Sciatic nerve (tissue), 2 donors: ENCODE results near the gene ADGRB2. TPM values are rescaled to one million over a fixed set of nuclear protein-coding genes. Genes with fewer than 3 reads are reported as not detected.

Source experiments
- ATAC-seq: fragments of 200-7000 bp; cut with Tn5 transposase; one replicate; pipeline ENCODE4 v1.9.1; 2020; ENCODE audit warnings: mild to moderate bottlenecking, moderate library complexity
- DNase-seq: peaks from one replicate; pipeline ENCODE4 v3.0.0-alpha.2; 2020; ENCODE audit warnings: low spot score
- intact Hi-C: fragments of 100-400 bp; cut with DNase I; formaldehyde crosslinking; loops from one replicate; pipeline ENCODE4 v1.14.2; 2022
- total RNA-seq: library from RNA; stranded (reverse); fragmentation: NEBNext Ultra II Directional; extraction: Animal tissue kit (Norgen Biotek cat#: 25700); gene quantifications from one replicate; pipeline ENCODE4 v1.2.1, GENCODE V29; 2021
- donor health status: DM: no; HTN: no; CAD: no.
- donor health status: DM: no; HTN: no; CAD: no.

Gene ADGRB2
- total RNA-seq, 1 donor from 2014 or later: 5.2 TPM

DNA sequence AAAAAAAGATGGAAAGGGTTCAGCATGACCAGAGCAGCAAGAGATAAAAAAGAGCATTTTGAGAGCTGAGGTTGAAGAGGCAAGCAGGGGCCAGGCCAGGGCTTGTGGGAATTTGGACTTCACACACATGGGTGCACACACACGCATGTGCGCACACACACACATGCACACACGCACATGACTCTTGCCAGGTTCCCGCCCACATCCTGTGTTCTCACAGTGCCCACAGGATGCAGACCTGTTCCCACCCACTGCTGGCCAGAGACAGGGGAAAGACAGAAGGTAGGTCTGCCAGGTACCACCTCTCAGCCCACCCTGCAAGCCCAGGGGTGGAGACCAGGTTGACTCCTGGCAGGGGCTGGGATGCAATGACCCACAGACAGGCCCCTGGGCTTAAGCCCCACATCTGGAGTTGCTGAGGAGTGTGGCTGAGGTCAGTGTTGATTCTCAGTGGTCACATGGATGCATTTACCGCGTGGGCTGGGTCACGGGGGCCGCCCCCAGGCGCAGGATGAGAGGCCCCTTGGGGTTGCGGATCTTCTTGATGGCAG, 64.7 kb downstream of the ADGRB2 start:
- no peak for ATAC-seq
- intact Hi-C loops: no loop called here
- DNase-seq: no peak

DNA sequence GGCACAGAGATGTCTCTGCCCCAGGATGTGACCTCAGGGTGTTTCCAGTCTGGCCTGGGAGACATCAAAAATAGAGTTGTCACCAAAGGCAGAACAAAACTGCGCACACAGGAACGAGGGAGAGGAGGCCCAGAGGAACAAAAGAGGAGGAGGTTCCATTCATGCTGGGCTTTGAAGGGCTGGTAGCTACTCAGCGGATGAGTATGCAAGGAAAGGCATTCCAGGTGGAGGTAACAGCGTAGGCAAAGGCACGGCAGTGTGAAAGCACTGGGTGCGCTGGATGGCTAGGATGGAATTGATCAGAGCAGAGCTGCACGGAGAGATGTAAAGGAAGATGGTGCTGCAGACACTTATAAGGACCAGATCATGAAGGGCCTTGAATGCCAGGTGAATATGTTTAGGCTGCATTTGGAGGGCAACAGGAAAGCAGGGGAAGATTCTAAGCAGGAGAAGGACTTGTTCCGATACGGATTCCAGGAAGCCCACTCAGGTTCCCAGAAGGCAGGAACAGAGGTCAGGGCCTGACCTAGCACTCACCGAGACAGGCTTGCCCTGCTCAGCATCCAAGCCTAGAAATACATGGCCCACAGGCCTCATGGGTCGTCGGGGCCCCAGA, 66.7 kb downstream of the ADGRB2 start:
- DNase-seq (no peak), ATAC-seq (no peak)
- intact Hi-C loops: no loop called here

DNA sequence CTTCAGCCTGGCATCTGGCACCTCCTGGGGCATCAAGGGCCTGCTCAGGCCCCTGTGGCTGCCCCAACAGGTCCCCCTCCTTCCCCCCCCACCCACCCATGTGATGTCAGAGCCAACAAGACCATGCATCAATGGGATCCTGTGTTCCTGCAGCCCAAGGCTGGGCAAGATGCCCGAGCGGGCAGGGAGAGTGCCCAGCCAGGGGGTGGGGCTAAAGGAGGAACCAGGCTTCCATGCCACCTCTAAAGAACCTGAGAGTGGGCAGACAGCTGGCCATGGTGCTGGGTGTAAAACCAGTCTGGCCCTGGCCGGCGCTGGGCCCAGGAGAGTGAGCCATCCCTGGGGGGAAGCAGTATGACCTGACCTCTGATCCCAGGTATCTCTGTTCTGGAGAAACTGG, 67.9 kb downstream of the ADGRB2 start:
- DNase-seq: peak; percentile 80
- intact Hi-C loops: no loop called here
- ATAC-seq: peak; percentile 22

DNA sequence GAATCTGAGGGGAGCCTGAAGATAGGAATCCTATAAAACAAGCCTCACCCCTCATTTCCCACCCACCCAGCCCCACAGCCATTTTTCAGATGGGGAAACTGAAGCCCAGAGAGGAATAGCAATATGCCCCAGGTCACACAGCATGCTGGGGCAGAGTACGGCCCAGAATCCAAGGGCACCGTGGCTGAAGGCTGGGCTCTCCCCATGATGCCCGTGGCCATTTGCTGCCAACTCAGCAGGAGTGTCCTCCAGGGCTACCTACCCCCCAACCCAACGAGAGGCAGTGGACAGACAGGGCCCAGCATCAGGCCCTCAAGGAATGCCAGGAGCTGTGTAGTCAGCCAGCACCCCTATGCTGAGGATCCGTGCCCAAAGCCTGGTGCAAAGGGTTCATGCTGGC, 68.8 kb downstream of the ADGRB2 start:
- ATAC-seq (no peak), DNase-seq (no peak)
- intact Hi-C loops: no loop called here

GRCh38 chr1:31694964-31695313, 69.2 kb downstream of the ADGRB2 start:
- DNase-seq: no peak
- ATAC-seq: peak; percentile 43
- intact Hi-C loops: no loop called here

- ATAC-seq (no peak), DNase-seq (no peak)
- intact Hi-C loops: no loop called here
Observed at GRCh38 chr1:31694069-31694963, 69.8 kb downstream of the ADGRB2 start.

DNA sequence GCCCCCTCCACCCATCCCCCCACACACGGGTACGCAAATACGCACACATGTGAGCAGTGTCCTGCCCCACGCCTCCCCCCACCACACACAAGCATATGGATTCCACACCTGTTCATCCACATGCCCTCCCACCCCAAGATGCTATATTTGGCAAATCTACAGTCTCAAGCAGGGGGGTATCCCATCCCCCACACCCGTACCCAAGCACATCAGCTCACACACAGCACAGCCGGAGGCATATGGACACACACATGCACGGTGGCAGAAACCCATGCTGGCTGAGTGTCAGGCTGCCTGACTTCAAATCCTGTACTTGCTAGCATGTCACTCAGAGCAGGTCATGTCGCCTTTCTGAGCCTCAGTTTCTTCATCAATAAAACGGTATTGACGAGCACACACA, 70.9 kb downstream of the ADGRB2 start:
- ATAC-seq: no peak
- no peak for DNase-seq
- intact Hi-C loops: no loop called here

- DNase-seq: no peak
- no peak for ATAC-seq
- intact Hi-C loops: no loop called here
Observed at GRCh38 chr1:31691951-31692350, 72.2 kb downstream of the ADGRB2 start.

- DNase-seq: no peak
- intact Hi-C loops: no loop called here
- no peak for ATAC-seq
Observed at GRCh38 chr1:31691446-31691845, 72.7 kb downstream of the ADGRB2 start.

DNA sequence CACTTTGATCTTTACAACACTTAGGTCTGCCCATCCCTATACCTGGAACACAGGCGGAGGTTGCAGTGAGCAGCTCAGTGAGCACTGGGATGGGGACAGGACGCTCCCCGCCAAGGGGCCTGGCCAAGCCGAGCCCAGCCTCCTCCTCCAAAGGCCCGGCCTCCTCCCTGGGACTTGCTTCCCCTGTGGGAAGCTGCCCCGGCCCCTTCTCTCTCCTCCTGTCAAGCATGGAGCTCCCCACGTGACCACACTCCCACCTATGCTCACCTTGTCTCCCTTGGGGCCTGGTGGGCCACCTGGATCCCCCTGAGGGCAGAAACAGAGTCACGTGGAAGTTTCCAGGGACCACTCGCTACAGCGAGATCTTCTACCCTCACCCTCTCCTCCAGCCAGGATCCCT, 73.2 kb downstream of the ADGRB2 start:
- DNase-seq: no peak
- no peak for ATAC-seq
- intact Hi-C loops: no loop called here

DNA sequence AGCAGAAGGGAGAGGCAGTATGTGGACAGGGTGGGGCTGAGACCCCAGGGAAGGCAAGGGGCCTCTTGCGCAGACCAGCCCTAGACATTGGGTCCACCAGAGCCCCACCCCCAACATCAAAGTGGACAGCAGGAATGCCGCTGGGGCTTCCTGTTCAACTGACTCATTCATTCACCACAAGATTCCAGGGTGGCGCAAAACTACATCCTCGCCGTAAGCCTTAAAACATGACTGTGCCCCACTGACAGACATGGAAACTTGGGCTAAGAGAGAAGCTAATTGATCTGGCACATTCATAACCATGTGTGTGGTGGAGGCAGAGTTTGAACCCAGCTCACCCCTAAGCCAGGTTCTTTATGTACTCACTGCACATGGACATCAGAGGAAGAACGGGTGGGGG, 74.3 kb downstream of the ADGRB2 start:
- intact Hi-C loops: no loop called here
- no peak for DNase-seq
- no peak for ATAC-seq

DNA sequence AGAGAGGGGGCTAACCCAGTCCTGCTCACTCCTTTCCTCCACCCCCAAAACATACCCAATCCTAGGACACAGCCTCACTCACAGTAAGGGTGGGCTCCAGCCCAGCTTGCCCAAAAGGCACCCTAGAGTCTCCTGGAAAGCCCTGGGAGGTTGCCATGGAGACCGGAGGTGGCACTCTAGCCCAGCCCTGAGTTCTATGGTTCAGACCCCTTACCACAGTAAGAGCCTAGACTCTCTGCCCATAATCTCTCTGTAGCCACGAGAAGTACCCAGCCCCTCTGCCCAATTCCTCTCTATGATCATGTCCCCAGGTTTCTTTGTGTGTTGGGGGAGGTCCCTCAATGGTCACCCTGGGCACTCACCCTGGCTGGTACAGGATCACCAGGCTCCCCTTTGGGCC, 74.8 kb downstream of the ADGRB2 start:
- intact Hi-C loops: no loop called here
- no peak for ATAC-seq
- DNase-seq: no peak

DNA sequence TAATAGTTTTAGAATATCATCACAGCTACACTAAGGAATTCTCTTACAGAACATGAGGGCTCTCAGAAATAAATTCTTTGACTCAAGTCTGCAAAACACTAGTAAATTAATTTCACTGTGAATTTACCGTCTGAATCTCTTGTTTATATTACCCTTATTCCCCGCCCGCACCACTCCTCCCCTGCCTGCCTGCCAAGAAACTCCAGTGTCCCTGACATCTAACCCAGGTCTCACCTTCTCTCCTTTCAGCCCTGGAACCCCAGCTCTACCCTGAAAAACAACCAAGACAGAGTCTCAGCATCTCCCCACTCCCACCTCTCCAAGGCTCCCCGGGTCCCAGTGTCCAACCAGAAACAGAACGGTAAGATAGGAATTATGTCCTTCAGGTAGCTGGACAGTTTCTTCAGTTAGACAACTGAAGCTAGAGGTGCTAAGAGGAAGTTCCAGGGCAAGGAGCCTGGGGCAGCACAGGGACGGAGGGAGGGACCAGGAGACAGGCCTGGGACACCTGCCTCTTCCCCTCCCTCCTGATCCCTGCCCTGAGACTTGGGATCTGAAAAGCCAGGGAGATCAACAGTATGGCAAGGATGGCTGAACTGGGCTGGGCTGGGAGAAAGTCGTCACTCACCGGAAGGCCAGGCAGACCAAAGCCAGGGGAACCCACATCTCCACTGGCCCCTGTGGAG, 75.8 kb downstream of the ADGRB2 start:
- ATAC-seq: no peak
- intact Hi-C loops: no loop called here
- DNase-seq: no peak

GRCh38 chr1:31687601-31688000, 76.5 kb downstream of the ADGRB2 start:
- intact Hi-C loops: no loop called here
- no peak for ATAC-seq

GRCh38 chr1:31685795-31686194, 78.3 kb downstream of the ADGRB2 start:
- intact Hi-C loops: no loop called here
- DNase-seq (no peak), ATAC-seq (no peak)

More at GRCh38 chr1:31687601-31688000, 76.5 kb downstream of the ADGRB2 start:
- no peak for DNase-seq

DNA sequence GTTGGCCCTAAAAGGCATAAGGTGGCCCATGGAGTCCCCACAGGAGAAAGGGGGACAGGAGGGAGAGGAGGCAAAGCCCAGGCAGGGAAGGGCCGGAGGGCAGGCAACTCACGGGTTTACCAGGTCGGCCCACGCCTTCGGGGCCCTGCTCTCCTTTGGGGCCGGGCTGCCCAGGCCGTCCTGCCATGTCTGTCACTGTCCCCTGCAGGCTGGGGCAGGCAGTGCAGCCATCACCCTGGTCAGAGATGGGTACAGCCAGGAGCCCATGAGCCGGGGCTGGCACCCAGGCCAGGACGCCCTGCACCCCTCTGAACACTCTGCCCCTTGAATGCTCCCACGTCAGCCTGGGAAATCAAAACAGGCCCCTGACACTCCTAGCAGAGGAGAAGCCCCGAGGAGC, 80.1 kb downstream of the ADGRB2 start:
- ATAC-seq: no peak

DNA sequence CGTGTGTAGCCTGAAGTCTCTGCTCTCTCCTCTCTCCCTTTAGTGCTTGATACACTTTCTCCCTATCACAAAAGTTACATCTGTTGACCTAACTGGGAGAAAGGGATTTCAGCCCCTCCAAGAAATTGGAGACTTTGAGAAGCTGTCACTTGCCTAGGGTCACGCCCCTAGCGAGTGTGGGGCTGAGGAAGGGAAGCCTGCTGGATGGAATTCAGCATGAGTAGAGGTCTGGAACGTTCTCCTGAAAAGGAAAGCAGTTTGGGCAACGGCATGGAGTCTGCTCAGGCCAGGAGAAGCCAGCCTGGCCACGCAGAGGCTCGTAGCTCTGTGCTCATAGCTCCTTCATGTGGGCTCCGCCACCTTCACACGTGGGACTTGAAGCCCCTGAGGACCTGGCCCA, 82.7 kb downstream of the ADGRB2 start:
- DNase-seq: no peak
- no peak for ATAC-seq
- intact Hi-C loops: no loop called here

More for the DNA sequence above, 80.1 kb downstream of the ADGRB2 start:
- DNase-seq: no peak
- intact Hi-C loops: no loop called here

DNA sequence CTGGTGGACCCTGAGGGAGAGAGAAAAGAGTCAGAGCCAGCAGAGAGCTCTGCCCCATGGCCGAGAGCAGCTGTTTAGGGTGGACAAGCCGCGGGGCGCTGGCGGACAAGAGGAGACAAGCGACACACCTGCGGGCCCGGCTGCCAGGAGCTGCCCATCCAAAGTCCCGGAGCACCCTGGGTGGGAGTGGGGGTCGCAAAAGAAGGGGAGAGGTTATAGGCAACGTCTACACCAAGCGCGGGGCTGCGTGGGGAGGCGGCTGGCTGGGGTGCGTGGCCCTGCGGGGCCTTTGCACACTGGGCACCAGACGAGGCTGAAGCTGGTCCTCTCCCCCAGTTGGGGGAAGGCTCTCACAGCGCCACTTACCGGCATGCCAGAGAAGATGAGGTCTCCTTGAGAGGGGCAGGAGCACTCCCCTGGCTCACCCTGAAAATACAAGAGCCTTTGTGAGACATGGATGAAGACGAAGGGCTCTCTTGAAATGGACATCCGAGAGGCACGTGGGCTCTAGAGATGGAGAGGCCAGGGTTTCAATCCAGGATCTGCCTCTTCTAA, 84.4 kb downstream of the ADGRB2 start:
- ATAC-seq (no peak), DNase-seq (no peak)
- intact Hi-C loops: no loop called here

DNA sequence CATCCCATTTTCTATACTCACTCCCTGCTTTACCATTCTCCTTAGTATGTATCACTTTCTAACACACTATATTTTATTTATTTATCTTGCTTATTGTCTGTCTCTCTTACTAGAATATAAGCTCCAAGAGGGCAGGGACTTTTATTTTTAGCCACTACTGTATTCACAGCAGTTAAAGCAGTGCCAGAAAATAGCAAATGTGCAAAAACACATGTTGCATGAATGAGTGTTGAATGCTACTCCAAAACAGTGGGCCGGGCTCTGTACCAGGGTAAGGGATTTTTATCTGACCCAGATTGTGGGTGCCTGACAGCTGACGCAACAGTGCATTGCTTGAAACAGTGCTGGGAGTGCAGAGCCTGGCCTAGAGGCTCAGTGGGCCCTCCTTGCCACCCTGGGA, 85.0 kb downstream of the ADGRB2 start:
- no peak for ATAC-seq
- intact Hi-C loops: no loop called here

GRCh38 chr1:31678681-31679080, 85.5 kb downstream of the ADGRB2 start:
- ATAC-seq (no peak), DNase-seq (no peak)
- intact Hi-C loops: no loop called here

More for the DNA sequence above, 85.0 kb downstream of the ADGRB2 start:
- no peak for DNase-seq
